ENCODE data around the gene PSMD2.
"Not testable (repeated sequence)": the region's sequence is repeated elsewhere in the genome, so short reads cannot be mapped to it uniquely, and the experiment has no call there.

Gene PSMD2

GRCh38 chr3:184262764-184263179 lies 36.3 kb upstream of the PSMD2 start:
- H3K9ac ChIP-seq (ENCODE audit: low read depth, low read length) = peak overlapping the region; percentile 24; the same call in 1 of the 2 replicates

DNA sequence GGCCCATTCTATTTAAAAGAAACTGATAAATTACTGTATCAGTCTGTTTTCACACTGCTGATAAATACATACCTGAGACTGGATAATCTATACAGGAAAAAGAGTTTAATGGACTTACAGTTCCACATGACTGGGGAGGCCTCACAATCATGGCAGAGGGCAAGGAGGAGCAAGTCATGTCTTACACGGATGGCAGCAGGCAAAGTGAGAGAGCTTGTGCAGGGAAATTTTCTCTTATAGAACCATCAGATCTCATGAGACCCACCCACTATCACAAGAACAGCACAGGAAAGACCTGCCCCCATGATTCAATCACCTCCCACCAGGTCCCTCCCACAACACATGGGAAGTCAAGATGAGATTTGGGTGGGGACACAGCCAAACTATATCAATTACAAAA lies 31.8 kb upstream of the PSMD2 start:
- H3K4me1 ChIP-seq (ENCODE audit: insufficient read depth, low read length); H3K9ac ChIP-seq (ENCODE audit: low read depth, low read length); H3K9me3 ChIP-seq (ENCODE audit: control insufficient read depth, insufficient read depth, low read length); H3K36me3 ChIP-seq (ENCODE audit: insufficient read depth, low read length): not testable (repeated sequence)

More at GRCh38 chr3:184262764-184263179, 36.3 kb upstream of the PSMD2 start:
- Histone ChIP-seq H3K36me3 (ENCODE audit: insufficient read depth, low read length) (no peaks in the 10 kb centered on the region), H3K4me1 (ENCODE audit: insufficient read depth, low read length) (no peaks in the 10 kb centered on the region), H3K9me3 (ENCODE audit: control insufficient read depth, insufficient read depth, low read length) (no peaks in the 10 kb centered on the region)

GRCh38 chr3:184272269-184272668 lies 26.8 kb upstream of the PSMD2 start:
- Histone ChIP-seq H3K9ac (ENCODE audit: low read depth, low read length) (no peak overlapping the region), H3K36me3 (ENCODE audit: insufficient read depth, low read length) (no peaks in the 10 kb centered on the region), H3K9me3 (ENCODE audit: control insufficient read depth, insufficient read depth, low read length) (no peaks in the 10 kb centered on the region), H3K4me1 (ENCODE audit: insufficient read depth, low read length) (no peaks in the 10 kb centered on the region)

GRCh38 chr3:184275381-184275701 lies 23.7 kb upstream of the PSMD2 start:
- Histone ChIP-seq H3K9ac (ENCODE audit: low read depth, low read length) (peak overlapping the region; percentile 11; the same call in 1 of the 2 replicates), H3K36me3 (ENCODE audit: insufficient read depth, low read length) (no peaks in the 10 kb centered on the region), H3K4me1 (ENCODE audit: insufficient read depth, low read length) (no peaks in the 10 kb centered on the region), H3K9me3 (ENCODE audit: control insufficient read depth, insufficient read depth, low read length) (no peaks in the 10 kb centered on the region)

DNA sequence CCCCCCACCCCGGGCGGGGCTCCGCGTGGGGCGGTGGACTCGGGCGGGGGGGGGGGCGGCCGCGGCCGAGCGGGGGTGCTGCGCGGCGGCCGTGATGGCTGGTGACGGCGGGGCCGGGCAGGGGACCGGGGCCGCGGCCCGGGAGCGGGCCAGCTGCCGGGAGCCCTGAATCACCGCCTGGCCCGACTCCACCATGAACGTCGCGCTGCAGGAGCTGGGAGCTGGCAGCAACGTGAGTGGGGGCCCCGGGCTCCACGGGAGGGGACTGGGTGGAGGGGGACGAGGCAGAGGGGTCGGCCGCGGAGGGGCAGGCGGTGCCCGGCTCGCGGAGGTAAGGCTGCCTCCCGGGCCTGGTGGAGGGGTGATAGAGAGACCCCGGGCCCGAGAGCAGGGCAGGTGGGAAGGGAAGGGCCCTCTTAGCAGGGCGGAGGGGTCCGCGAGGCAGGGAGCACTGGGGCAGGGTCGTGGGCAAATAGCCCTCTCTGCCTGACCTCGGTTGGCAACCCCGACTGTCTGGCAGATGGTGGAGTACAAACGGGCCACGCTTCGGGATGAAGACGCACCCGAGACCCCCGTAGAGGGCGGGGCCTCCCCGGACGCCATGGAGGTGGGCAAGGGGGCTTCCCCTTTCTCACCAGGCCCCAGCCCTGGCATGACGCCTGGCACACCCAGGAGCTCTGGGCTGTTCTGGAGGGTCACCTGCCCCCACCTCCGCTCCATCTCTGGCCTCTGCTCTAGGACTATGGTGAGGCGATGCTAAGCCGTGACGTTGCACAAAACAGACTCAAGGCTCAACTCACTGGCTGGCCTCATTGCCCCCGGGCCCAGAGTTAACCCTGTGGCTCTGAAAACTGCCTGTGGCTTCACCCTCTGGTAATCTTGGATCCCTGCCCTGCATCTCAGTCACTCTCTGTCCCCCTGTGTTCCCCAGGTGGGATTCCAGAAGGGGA lies 22.8 kb upstream of the PSMD2 start, which contains the start of gene ECE2:
TSS of gene ECE2 (plus strand) at position 62 of the 950 bp plus-strand sequence. CDS start at position 194, 132 bp downstream.
- H3K9ac ChIP-seq (ENCODE audit: low read depth, low read length) = peak within 1 kb of the TSS; percentile 36; the same call in 1 of the 2 replicates
- H3K9me3 ChIP-seq (ENCODE audit: control insufficient read depth, insufficient read depth, low read length) = no peaks in the 10 kb centered on the region
- H3K4me1 ChIP-seq (ENCODE audit: insufficient read depth, low read length) = no peaks in the 10 kb centered on the region
- no peaks in the 10 kb centered on the region for H3K36me3 ChIP-seq (ENCODE audit: insufficient read depth, low read length)

GRCh38 chr3:184277366-184277765 lies 21.7 kb upstream of the PSMD2 start:
- Histone ChIP-seq H3K4me1 (ENCODE audit: insufficient read depth, low read length) (no peaks in the 10 kb centered on the region), H3K36me3 (ENCODE audit: insufficient read depth, low read length) (no peaks in the 10 kb centered on the region), H3K9ac (ENCODE audit: low read depth, low read length) (no peak overlapping the region), H3K9me3 (ENCODE audit: control insufficient read depth, insufficient read depth, low read length) (no peaks in the 10 kb centered on the region)

GRCh38 chr3:184282941-184283340 lies 16.1 kb upstream of the PSMD2 start:
- Histone ChIP-seq H3K9ac (ENCODE audit: low read depth, low read length) (no peak overlapping the region), H3K9me3 (ENCODE audit: control insufficient read depth, insufficient read depth, low read length) (no peaks in the 10 kb centered on the region), H3K36me3 (ENCODE audit: insufficient read depth, low read length) (no peaks in the 10 kb centered on the region), H3K4me1 (ENCODE audit: insufficient read depth, low read length) (no peaks in the 10 kb centered on the region)

DNA sequence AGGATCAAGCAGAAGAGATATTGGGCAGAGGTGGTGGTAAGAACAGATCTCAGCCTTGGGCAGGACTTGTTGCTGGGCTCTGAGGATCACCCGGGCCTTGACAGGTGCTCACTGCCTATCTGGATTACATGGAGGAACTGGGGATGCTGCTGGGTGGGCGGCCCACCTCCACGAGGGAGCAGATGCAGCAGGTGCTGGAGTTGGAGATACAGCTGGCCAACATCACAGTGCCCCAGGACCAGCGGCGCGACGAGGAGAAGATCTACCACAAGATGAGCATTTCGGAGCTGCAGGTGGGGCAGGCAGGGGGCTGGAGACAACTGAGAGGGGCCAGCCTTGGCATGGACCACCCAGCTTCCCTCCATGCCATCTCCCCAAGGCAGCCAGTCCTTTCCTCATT lies 15.4 kb upstream of the PSMD2 start:
- H3K36me3 ChIP-seq (ENCODE audit: insufficient read depth, low read length) = no peaks in the 10 kb centered on the region
- no peaks in the 10 kb centered on the region for H3K9me3 ChIP-seq (ENCODE audit: control insufficient read depth, insufficient read depth, low read length)
- no peak overlapping the region for H3K9ac ChIP-seq (ENCODE audit: low read depth, low read length)
- H3K4me1 ChIP-seq (ENCODE audit: insufficient read depth, low read length) = no peaks in the 10 kb centered on the region

GRCh38 chr3:184284696-184285095 lies 14.3 kb upstream of the PSMD2 start:
- Histone ChIP-seq H3K9ac (ENCODE audit: low read depth, low read length) (no peak overlapping the region), H3K36me3 (ENCODE audit: insufficient read depth, low read length) (no peaks in the 10 kb centered on the region), H3K9me3 (ENCODE audit: control insufficient read depth, insufficient read depth, low read length) (no peaks in the 10 kb centered on the region), H3K4me1 (ENCODE audit: insufficient read depth, low read length) (no peaks in the 10 kb centered on the region)

GRCh38 chr3:184289426-184289938 lies 9.6 kb upstream of the PSMD2 start:
- no peaks in the 10 kb centered on the region for H3K36me3 ChIP-seq (ENCODE audit: insufficient read depth, low read length)
- no peak overlapping the region for H3K9ac ChIP-seq (ENCODE audit: low read depth, low read length)
- no peaks in the 10 kb centered on the region for H3K4me1 ChIP-seq (ENCODE audit: insufficient read depth, low read length)
- H3K9me3 ChIP-seq (ENCODE audit: control insufficient read depth, insufficient read depth, low read length) = no peaks in the 10 kb centered on the region

DNA sequence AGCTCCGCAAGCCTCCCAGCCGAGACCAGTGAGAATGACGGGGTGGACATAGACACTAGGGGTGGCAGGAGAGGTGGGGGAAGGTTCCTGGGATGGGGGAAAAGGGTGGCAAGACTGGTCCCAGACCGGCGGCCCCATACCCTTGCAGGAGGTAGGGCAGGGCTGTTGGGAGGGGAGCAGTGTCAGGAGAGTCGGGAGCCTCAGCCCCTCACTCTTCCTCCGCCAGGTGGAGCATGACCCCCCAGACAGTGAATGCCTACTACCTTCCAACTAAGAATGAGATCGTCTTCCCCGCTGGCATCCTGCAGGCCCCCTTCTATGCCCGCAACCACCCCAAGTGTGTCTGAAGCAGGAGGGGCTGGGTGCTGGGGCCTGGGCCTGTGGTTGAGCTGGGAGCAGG lies 8.7 kb upstream of the PSMD2 start:
- Histone ChIP-seq H3K4me1 (ENCODE audit: insufficient read depth, low read length) (no peaks in the 10 kb centered on the region), H3K9ac (ENCODE audit: low read depth, low read length) (no peak overlapping the region), H3K9me3 (ENCODE audit: control insufficient read depth, insufficient read depth, low read length) (no peaks in the 10 kb centered on the region), H3K36me3 (ENCODE audit: insufficient read depth, low read length) (no peaks in the 10 kb centered on the region)

GRCh38 chr3:184291044-184291737 lies 7.8 kb upstream of the PSMD2 start:
- no peaks in the 10 kb centered on the region for H3K4me1 ChIP-seq (ENCODE audit: insufficient read depth, low read length)
- H3K9me3 ChIP-seq (ENCODE audit: control insufficient read depth, insufficient read depth, low read length) = no peaks in the 10 kb centered on the region
- H3K9ac ChIP-seq (ENCODE audit: low read depth, low read length) = no peak overlapping the region
- no peaks in the 10 kb centered on the region for H3K36me3 ChIP-seq (ENCODE audit: insufficient read depth, low read length)

DNA sequence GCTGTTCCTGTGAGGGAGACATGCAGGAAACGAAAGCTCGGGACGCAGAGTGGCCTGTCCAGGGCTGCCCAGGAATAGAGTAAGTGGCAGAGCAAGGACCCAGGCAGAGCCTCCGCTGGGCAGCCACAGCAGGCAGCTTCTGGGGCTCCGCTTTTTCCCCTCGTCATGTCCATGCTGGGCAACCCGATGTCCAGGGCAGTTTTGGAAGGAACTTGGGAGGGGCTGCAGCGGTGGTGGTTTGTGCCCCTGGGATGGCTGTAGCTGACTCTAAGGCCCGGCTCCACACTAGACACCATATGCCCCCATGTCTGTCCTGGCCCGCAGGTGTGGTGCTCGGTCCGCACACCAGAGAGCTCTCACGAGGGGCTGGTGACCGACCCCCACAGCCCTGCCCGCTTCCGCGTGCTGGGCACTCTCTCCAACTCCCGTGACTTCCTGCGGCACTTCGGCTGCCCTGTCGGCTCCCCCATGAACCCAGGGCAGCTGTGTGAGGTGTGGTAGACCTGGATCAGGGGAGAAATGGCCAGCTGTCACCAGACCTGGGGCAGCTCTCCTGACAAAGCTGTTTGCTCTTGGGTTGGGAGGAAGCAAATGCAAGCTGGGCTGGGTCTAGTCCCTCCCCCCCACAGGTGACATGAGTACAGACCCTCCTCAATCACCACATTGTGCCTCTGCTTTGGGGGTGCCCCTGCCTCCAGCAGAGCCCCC lies 7.1 kb upstream of the PSMD2 start:
- Histone ChIP-seq H3K9ac (ENCODE audit: low read depth, low read length) (no peak overlapping the region), H3K9me3 (ENCODE audit: control insufficient read depth, insufficient read depth, low read length) (no peaks in the 10 kb centered on the region), H3K36me3 (ENCODE audit: insufficient read depth, low read length) (no peaks in the 10 kb centered on the region), H3K4me1 (ENCODE audit: insufficient read depth, low read length) (no peaks in the 10 kb centered on the region)

- no peaks in the 10 kb centered on the region for H3K9me3 ChIP-seq (ENCODE audit: control insufficient read depth, insufficient read depth, low read length)
- H3K9ac ChIP-seq (ENCODE audit: low read depth, low read length) = no peak overlapping the region
- peaks cover 6% of the 10 kb centered on the region; the same call in 1 of the 2 replicates for H3K4me1 ChIP-seq (ENCODE audit: insufficient read depth, low read length)
- H3K36me3 ChIP-seq (ENCODE audit: insufficient read depth, low read length) = 0 out of 2 replicates have a peak, but pooled peaks cover 2% of the 10 kb centered on the region
Measured at GRCh38 chr3:184295771-184296170, 3.3 kb upstream of the PSMD2 start.
